Breast epithelium (tissue), 4 donors: ENCODE data around the gene DPH1. TPM values are rescaled to one million over a fixed set of nuclear protein-coding genes. Genes with fewer than 3 reads are reported as not detected.
"Not testable (repeated sequence)": the region's sequence is repeated elsewhere in the genome, so short reads cannot be mapped to it uniquely, and the experiment has no call there.

Source experiments
- DNase-seq, 2 donors: peaks; one replicate each; pipeline ENCODE4 v3.0.0-alpha.2; 2019; ENCODE audit warnings: low spot score in 2 of 2
- H3K27ac ChIP-seq, 2 donors: fragments of 200-600 bp; sonication (generic) in 1 of 2; one replicate each; pipeline ENCODE4 v1.5.1; 2016 to 2019; ENCODE audit warnings: mild to moderate bottlenecking in 1 of 2
- H3K27me3 ChIP-seq, 2 donors: fragments of 200-600 bp; sonication (generic) in 1 of 2; one replicate each; pipeline versions ENCODE4 v1.5.1 to v1.6.0; 2017 to 2019; ENCODE audit warnings: control low read depth in 1 of 2, mild to moderate bottlenecking in 1 of 2
- H3K36me3 ChIP-seq: fragments of 200-600 bp; one replicate; pipeline ENCODE4 v1.5.1; 2019
- H3K4me1 ChIP-seq, 2 donors: fragments of 200-600 bp; sonication (generic); one replicate each; pipeline ENCODE4 v1.5.1; 2016 to 2019; ENCODE audit warnings: control low read depth in 1 of 2
- H3K4me3 ChIP-seq, 3 donors: fragments of 200-600 bp; sonication (generic); 1 replicate in 2 of 3; 2 replicates in 1 of 3; pipeline ENCODE4 v1.5.1; 2016 to 2019; ENCODE audit warnings: mild to moderate bottlenecking in 3 of 3, moderate library complexity in 2 of 3
- H3K9me3 ChIP-seq, 2 donors: fragments of 200-600 bp; sonication (generic) in 1 of 2; one replicate each; pipeline ENCODE4 v1.5.1; 2016 to 2019; ENCODE audit warnings: control low read depth in 1 of 2
- CTCF ChIP-seq, 3 donors: fragments of 450-650 bp; IDR thresholded peaks; one replicate each; pipeline ENCODE4 v1.5.1; 2016 to 2017; ENCODE audit warnings: antibody characterized with exemption in 3 of 3, mild to moderate bottlenecking in 3 of 3, moderate library complexity in 3 of 3
- POLR2A ChIP-seq: fragments of 450-650 bp; IDR thresholded peaks from one replicate; pipeline ENCODE4 v1.6.1; 2016; ENCODE audit warnings: antibody characterized with exemption, mild to moderate bottlenecking, moderate library complexity
- POLR2AphosphoS5 ChIP-seq, 3 donors: sonication (generic); formaldehyde crosslinking; IDR thresholded peaks; one replicate each; pipeline ENCODE4 v1.6.1; 2017; ENCODE audit warnings: antibody characterized with exemption in 3 of 3
- intact Hi-C: fragments of 100-400 bp; cut with DNase I; formaldehyde crosslinking; loops from one replicate; pipeline ENCODE4 v1.15.1; 2023; ENCODE audit warnings: low total_unique reads
- total RNA-seq, 3 donors: library from RNA; depleted of rRNA; stranded (reverse); fragments of >200 nt; gene quantifications; one replicate each; pipeline ENCODE4 v1.1.0, GENCODE V29; 2016

The DPH1 gene
- total RNA-seq, 3 donors from 2014 or later = 28.3 to 66.6 (median 55.7) TPM

DNA sequence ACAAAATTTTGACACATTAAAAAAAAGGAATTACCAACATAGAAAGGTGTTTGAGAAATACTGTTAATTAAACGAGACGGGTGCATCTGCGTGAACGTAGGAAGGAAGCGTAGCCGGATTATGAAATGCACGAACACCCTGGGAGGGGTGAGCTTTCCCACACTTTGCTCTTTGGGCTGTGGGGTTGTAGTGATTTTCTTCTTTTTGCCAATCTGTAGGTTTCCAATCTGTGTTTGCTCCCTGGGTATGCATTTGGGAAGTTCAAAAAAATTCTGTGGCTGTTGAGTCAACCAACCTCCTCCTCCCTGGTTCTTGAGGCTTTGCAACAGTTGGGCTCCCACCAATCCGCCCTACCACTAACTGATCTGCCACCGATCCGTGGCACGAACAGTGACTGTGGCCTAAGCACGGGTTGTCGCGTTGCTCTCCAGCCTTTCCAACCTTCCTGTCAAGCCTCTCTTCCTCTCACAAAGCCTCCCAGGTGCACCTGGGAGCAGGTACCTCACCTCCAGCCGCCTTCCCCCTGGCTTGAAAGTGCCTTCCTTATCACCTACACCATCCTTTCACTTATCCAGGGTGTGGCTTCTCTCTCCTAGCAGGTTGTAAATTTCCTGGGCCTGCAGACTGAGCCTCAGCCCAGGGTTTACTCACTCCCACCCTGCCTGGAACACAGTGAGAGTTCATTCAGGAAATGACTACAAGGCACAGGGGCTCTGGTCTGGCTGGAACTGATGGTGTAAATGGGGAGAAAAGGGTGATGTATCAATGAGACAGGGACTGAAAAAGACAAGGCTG, 21.4 kb upstream of the DPH1 start:
- intact Hi-C loops = no loop called here
- no peak for DNase-seq
- Histone ChIP-seq H3K9me3 (no peaks in the 10 kb centered on the region), H3K4me3 (no peak overlapping the region), H3K36me3 (no peaks in the 10 kb centered on the region), H3K4me1 (peaks cover 4% of the 10 kb centered on the region in 2 donors), H3K27ac (peak overlapping the region in 1 of 2 donors; percentile 27), H3K27me3 (no peaks in the 10 kb centered on the region)
- TF ChIP-seq CTCF (IDR thresholded peaks at IDR 0.05) = no peak
- no peak for TF ChIP-seq POLR2A

DNA sequence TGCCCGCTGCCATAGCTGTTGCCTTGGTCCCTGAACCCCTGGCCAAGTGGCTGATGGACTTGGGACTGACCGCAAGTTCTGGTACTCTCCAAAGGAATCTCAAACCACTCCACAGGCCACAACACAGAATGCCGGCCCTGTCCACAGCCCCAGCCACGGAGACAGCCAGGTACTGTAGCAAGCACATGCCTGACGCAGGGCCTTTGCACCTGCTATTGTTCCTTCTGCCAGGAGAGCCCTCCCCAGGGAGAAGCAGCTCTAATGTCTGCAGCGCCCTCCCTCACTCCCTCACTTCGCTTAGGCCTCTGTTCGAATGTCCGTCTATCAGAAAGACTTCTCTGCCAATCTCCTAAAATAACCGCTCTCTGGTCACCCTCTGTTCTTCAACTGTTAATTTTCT, 20.2 kb upstream of the DPH1 start:
- TF ChIP-seq POLR2AphosphoS5 (IDR thresholded peaks at IDR 0.05) (no peak), CTCF (IDR thresholded peaks at IDR 0.05) (no peak), POLR2A (no peak)
- intact Hi-C loops = loop anchor here (5.0 kb wide), 1 partner anchor 612 kb away; no protein-coding TSS in a partner anchor
- Histone ChIP-seq H3K4me3 (no peak overlapping the region), H3K27ac (no peak overlapping the region), H3K4me1 (peaks cover 4% of the 10 kb centered on the region in 2 donors), H3K9me3 (no peaks in the 10 kb centered on the region), H3K36me3 (no peaks in the 10 kb centered on the region), H3K27me3 (no peaks in the 10 kb centered on the region)
- DNase-seq = no peak

GRCh38 chr17:2011411-2012371, 18.3 kb upstream of the DPH1 start:
- H3K36me3 ChIP-seq = no peaks in the 10 kb centered on the region
- peak overlapping the region in 2 of 3 donors; percentile 35 to 57 for H3K4me3 ChIP-seq
- H3K27ac ChIP-seq = peak overlapping the region; percentile 83 to 92
- TF ChIP-seq POLR2AphosphoS5 (IDR thresholded peaks at IDR 0.05) (peak; percentile 65 to 79 (median 76)), CTCF (IDR thresholded peaks at IDR 0.05) (no peak)
- peak; percentile 82 to 84 for DNase-seq
- no peaks in the 10 kb centered on the region for H3K27me3 ChIP-seq
- intact Hi-C loops = loop anchor here (5.0 kb wide), 1 partner anchor 614 kb away; no protein-coding TSS in a partner anchor
- no peaks in the 10 kb centered on the region for H3K9me3 ChIP-seq
- peaks cover 4% of the 10 kb centered on the region in 2 donors for H3K4me1 ChIP-seq

- H3K27ac ChIP-seq = peak overlapping the region; percentile 83 to 92
- H3K4me3 ChIP-seq = peak overlapping the region in 1 of 3 donors; percentile 57
- no peaks in the 10 kb centered on the region for H3K36me3 ChIP-seq
- H3K9me3 ChIP-seq = no peaks in the 10 kb centered on the region
- H3K4me1 ChIP-seq = peaks cover 4% of the 10 kb centered on the region in 2 donors
- intact Hi-C loops = loop anchor here (5.0 kb wide), 1 partner anchor 615 kb away; no protein-coding TSS in a partner anchor
- TF ChIP-seq POLR2A (no peak), POLR2AphosphoS5 (IDR thresholded peaks at IDR 0.05) (no peak), CTCF (IDR thresholded peaks at IDR 0.05) (no peak)
- H3K27me3 ChIP-seq = no peaks in the 10 kb centered on the region
- no peak for DNase-seq
Measured at GRCh38 chr17:2012499-2012898, 17.5 kb upstream of the DPH1 start.

GRCh38 chr17:2013220-2013993, 16.5 kb upstream of the DPH1 start:
- intact Hi-C loops = loop anchor here (5.0 kb wide), 1 partner anchor 616 kb away; no protein-coding TSS in a partner anchor
- H3K9me3 ChIP-seq, H3K4me1 ChIP-seq, H3K27me3 ChIP-seq, DNase-seq, H3K36me3 ChIP-seq: not testable (repeated sequence)
- Histone ChIP-seq H3K27ac (peak overlapping the region; percentile 83 to 86), H3K4me3 (peak overlapping the region in 1 of 3 donors; percentile 15)
